BJ (cell line): ENCODE results near the gene YWHAE. TPM values are rescaled to one million over a fixed set of nuclear protein-coding genes. Genes with fewer than 3 reads are reported as not detected.
"Not testable (repeated sequence)": the region's sequence is repeated elsewhere in the genome, so short reads cannot be mapped to it uniquely, and the experiment has no call there.

Experiments
- CTCF ChIA-PET: fragments of 350-600 bp; formaldehyde crosslinking; extraction: SDS; loops from one replicate; lab custom pipeline; 2021; ENCODE audit warnings: antibody characterized with exemption, inconsistent platforms; lab: Yijun Ruan, JAX
- POLR2A ChIA-PET: fragments of 300-600 bp; sonication (Branson Sonifier 250); formaldehyde crosslinking; extraction: SDS; loops from one replicate; lab custom pipeline; 2021; ENCODE audit warnings: antibody characterized with exemption; lab: Charles Lee
- DNase-seq: peaks from one replicate; pipeline ENCODE4 v3.0.0-alpha.2; 2011; ENCODE audit warnings: low read depth
- H3K27me3 ChIP-seq: 2 replicates; pipeline ENCODE4 v1.6.0; 2011; ENCODE audit warnings: low read length; ENCODE audit not compliant: control insufficient read depth, insufficient read depth
- H3K36me3 ChIP-seq: 2 replicates; pipeline ENCODE4 v1.5.1; 2011; ENCODE audit warnings: low read length; ENCODE audit not compliant: control insufficient read depth, insufficient read depth
- H3K4me3 ChIP-seq: 2 replicates; pipeline ENCODE4 v1.5.1; 2011; ENCODE audit warnings: low read depth, mild to moderate bottlenecking, control low read depth, low read length
- polyA plus RNA-seq: library from polyadenylated mRNA; depleted of rRNA; stranded (reverse); fragments of >200 nt; gene quantifications from 2 replicates; pipeline ENCODE4 v1.2.3, GENCODE V29; 2011
- TF ChIP-seq, protein P1 (sequence below): IDR thresholded peaks from 2 replicates; pipeline ENCODE4 v1.5.1; 2011; ENCODE audit warnings: low read depth, mild to moderate bottlenecking, control low read depth, inconsistent platforms, low read length, moderate library complexity; ENCODE audit not compliant: insufficient read depth

YWHAE gene
- polyA plus RNA-seq, 1 experiment, result 618 TPM

DNA sequence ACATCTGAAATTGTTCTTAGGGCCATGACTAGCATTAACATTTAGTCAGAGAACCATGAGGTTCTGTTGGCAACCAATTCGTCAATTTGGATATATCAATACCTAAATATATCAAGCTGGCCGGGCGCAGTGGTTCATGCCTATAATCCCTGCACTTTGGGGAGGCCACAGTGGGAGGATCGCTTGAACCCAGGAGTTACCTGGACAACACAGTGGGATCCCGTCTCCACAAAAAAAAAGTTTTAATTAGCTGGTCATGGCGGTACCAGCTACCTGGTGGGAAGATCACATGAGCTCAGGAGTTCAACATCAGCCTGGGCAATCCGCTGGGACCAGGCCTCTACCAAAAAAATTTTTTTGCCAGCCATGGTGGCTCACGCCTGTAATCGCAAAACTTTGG is 8.4 kb downstream of the YWHAE start:
- ChIA-PET CTCF (interaction anchor here (1.4 to 2.7 kb wide), 2 partner anchors 26 to 124 kb away, joined by 3 to 15 read pairs; partner anchors contain the start of gene INPP5K), POLR2A (no interaction called here)
- Histone ChIP-seq H3K27me3 (no peaks in the 10 kb centered on the region), H3K36me3 (no peaks in the 10 kb centered on the region; the same call in 1 of the 2 replicates), H3K4me3 (no peak overlapping the region)
- TF ChIP-seq, protein P1, sequence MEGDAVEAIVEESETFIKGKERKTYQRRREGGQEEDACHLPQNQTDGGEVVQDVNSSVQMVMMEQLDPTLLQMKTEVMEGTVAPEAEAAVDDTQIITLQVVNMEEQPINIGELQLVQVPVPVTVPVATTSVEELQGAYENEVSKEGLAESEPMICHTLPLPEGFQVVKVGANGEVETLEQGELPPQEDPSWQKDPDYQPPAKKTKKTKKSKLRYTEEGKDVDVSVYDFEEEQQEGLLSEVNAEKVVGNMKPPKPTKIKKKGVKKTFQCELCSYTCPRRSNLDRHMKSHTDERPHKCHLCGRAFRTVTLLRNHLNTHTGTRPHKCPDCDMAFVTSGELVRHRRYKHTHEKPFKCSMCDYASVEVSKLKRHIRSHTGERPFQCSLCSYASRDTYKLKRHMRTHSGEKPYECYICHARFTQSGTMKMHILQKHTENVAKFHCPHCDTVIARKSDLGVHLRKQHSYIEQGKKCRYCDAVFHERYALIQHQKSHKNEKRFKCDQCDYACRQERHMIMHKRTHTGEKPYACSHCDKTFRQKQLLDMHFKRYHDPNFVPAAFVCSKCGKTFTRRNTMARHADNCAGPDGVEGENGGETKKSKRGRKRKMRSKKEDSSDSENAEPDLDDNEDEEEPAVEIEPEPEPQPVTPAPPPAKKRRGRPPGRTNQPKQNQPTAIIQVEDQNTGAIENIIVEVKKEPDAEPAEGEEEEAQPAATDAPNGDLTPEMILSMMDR, result no peak
- no peak for DNase-seq

DNA sequence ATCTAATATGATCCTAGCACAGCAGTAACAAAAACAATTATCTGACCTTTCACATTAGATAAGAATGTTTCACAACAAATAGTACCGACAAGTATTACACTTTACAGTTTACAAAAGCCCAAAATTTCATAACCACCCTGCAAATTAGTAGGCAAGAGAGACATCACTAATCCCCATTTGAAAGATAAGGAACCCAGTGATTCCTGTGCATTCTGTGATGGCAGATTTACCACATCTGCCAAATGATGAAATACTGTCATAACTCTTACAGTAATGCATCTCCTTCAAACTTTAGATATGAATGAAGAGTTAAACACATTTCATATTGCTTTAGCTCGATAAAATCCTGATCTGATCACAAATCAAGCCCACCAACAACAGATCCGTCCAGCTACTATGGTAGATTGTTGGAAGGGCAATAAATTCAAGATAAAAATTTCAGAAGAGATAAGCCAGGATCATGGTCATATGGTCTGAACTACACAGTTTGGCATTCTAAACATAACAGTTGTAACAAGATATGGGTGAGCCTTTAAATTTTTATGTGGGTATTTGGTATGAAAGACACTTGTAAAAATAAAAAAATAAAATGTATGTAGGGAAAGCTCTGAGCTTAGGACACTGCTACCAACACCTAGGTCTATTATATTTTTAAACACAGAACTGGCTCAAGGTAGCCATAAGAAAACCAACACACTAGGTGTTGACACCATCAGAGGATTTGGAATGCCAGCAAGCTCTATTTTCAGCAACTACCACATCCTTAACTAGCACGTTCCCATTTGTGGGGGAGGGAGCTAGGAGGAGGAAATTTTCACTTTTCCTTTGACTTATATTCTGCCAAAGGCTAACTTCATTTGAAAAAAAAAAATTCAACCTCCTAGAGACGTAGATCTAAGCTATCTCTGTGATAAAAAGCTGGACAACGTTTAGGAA is 9.3 kb downstream of the YWHAE start:
- Histone ChIP-seq H3K4me3 (no peak overlapping the region), H3K27me3 (no peaks in the 10 kb centered on the region), H3K36me3 (no peaks in the 10 kb centered on the region; the same call in 1 of the 2 replicates)
- DNase-seq, result no peak
- TF ChIP-seq, protein P1, result no peak
- POLR2A ChIA-PET, result no interaction called here
- CTCF ChIA-PET, result interaction anchor here (0.6 to 2.7 kb wide), 5 partner anchors 9 to 125 kb away, joined by 3 to 15 read pairs (median 4); partner anchors contain the start of gene YWHAE

DNA sequence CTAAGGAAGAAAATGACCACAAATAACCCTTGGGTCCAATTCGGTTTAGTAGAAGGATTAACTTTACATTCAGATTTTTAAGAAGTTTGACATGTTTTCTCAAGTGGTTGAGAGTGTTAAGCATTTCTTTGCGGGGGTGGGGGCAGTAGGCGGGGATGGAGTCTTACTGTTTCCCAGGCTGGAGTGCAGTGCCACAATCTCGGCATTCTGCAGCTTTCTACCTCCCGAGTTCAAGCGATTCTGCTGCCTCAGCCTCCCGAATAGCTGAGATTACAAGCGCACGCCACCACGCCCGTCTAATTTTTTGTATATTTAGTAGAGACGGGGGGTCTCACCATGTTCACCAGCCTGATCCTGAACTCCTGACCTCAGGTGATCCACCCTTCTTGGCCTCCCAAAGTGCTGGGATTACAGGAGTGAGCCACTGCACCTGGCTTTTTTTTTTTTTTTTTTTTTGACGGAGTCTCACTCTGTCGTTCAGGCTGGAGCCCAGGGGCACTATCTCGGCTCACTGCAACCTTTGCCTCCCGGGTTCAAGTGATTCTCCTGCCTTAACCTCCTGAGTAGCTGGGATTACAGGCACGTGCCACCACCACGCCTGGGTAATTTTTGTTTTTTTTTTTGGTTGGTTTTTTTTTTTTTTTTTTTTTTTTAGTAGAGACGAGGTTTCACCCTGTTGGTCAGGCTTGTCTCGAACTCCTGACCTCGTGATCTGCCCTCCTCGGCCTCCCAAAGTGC is 12.4 kb downstream of the YWHAE start:
- CTCF ChIA-PET, result interaction anchor here (0.7 kb wide), 1 partner anchor 23 kb away, joined by 4 read pairs; no protein-coding TSS in a partner anchor
- H3K4me3 ChIP-seq, DNase-seq, H3K36me3 ChIP-seq, H3K27me3 ChIP-seq, POLR2A ChIA-PET: not testable (repeated sequence)

DNA sequence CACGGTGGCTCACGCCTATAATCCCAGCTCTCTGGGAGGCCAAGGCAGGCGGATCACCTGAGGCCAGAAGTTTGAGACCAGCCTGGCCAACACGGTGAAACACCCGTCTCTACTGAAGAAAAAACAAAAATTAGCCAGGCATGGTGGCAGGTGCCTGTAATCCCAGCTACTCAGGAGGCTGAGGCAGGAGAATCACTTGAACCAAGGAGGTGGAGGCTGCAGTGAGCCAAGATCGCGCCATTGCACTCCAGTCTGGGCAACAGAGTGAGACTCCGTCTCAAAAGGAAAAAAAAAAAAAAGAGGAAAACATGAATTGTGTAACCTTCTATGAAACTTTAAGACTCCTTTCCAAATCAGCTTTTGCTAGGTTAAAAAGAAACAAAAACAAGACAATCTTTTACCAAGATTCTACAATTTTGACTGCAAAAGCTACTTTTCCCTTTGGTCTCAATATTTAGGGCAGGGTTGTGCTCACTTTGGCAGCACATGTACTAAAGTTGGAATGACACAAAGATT is 13.3 kb downstream of the YWHAE start:
- not testable (repeated sequence) for H3K27me3 ChIP-seq

DNA sequence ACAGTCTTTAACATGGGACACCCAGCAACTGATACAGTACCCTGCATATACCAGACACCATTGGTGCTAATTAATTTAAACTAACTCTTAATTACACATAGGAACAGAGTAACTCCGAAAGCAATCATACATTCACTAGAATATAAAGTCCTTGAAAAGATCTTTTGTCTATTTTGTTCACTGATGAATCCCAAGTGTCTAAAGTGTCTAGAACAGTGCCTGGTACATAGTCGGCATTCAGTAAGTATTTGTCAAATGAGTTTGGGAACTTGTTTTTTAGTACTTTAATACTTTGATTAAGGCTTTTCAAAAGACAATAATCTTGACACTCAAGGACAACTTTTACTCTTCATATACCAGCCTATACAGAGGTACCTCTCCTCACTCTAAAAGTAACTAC is 13.8 kb downstream of the YWHAE start:
- H3K36me3 ChIP-seq, result no peaks in the 10 kb centered on the region
- POLR2A ChIA-PET, result no interaction called here
- no peak for DNase-seq
- no peaks in the 10 kb centered on the region for H3K27me3 ChIP-seq
- CTCF ChIA-PET, result no interaction called here
- TF ChIP-seq, protein P1, result no peak
- no peak overlapping the region for H3K4me3 ChIP-seq

More for the DNA sequence above, 13.3 kb downstream of the YWHAE start:
- CTCF ChIA-PET, H3K36me3 ChIP-seq, DNase-seq, H3K4me3 ChIP-seq, POLR2A ChIA-PET: not testable (repeated sequence)
